Neuronal stem cell (in vitro differentiated cells): ENCODE results near the gene TCF7L2.

ENCODE experiments used
- DNase-seq: peaks from one replicate; pipeline ENCODE4 v3.0.0-alpha.2; 2013; ENCODE audit warnings: low spot score
- H2AFZ ChIP-seq: one replicate; pipeline ENCODE4 v1.6.1; 2013; ENCODE audit warnings: mild to moderate bottlenecking, low read length, inconsistent platforms
- H2AK5ac ChIP-seq: 2 replicates; pipeline ENCODE4 v1.6.1; 2013; ENCODE audit warnings: low read depth, mild to moderate bottlenecking, inconsistent platforms, low read length, moderate library complexity, mixed read lengths
- H2BK120ac ChIP-seq: 2 replicates; pipeline ENCODE4 v1.6.1; 2013; ENCODE audit warnings: low read depth, mild to moderate bottlenecking, inconsistent platforms, low read length, moderate library complexity, mixed read lengths
- H2BK12ac ChIP-seq: one replicate; pipeline ENCODE4 v1.6.1; 2013; ENCODE audit warnings: low read length, inconsistent platforms
- H2BK15ac ChIP-seq: 2 replicates; pipeline ENCODE4 v1.6.1; 2013; ENCODE audit warnings: mild to moderate bottlenecking, low read length, inconsistent platforms, mixed read lengths
- H2BK5ac ChIP-seq: one replicate; pipeline ENCODE4 v1.6.1; 2013; ENCODE audit warnings: inconsistent platforms, mild to moderate bottlenecking, low read length, moderate library complexity
- H3K14ac ChIP-seq: one replicate; pipeline ENCODE4 v1.6.1; 2013; ENCODE audit warnings: low read length, inconsistent platforms
- H3K18ac ChIP-seq: 2 replicates; pipeline ENCODE4 v1.6.1; 2013; ENCODE audit warnings: low read length, inconsistent platforms
- H3K23ac ChIP-seq: 2 replicates; pipeline ENCODE4 v1.6.1; 2013; ENCODE audit warnings: low read depth, mild to moderate bottlenecking, mixed read lengths, low read length, inconsistent platforms; ENCODE audit not compliant: poor library complexity
- H3K27ac ChIP-seq: replicated peaks from 3 replicates; pipeline ENCODE4 v1.5.1; 2013; ENCODE audit warnings: low read length, inconsistent platforms
- H3K27me3 ChIP-seq, 3 experiments: 2 replicates each; pipeline ENCODE4 v1.6.1; 2013; ENCODE audit warnings: low read length in 3 of 3, mild to moderate bottlenecking in 2 of 3, inconsistent platforms in 1 of 3, low read depth in 1 of 3, mixed read lengths in 1 of 3, moderate library complexity in 1 of 3; ENCODE audit not compliant: control insufficient read depth in 3 of 3, insufficient read depth in 3 of 3
- H3K36me3 ChIP-seq, 2 donors: replicated peaks in 1 of 2; 2 replicates each; pipeline ENCODE4 v1.6.1; 2013; ENCODE audit warnings: low read length in 2 of 2; ENCODE audit not compliant: control insufficient read depth in 2 of 2, insufficient read depth in 2 of 2
- H3K4ac ChIP-seq: 2 replicates; pipeline ENCODE4 v1.6.1; 2013; ENCODE audit warnings: inconsistent platforms, mild to moderate bottlenecking, low read length, moderate library complexity
- H3K4me1 ChIP-seq, 2 donors: 1 replicate in 1 of 2; 2 replicates in 1 of 2; pipeline ENCODE4 v1.6.1; 2013; ENCODE audit warnings: low read length in 2 of 2, low read depth in 1 of 2; ENCODE audit not compliant: control insufficient read depth in 2 of 2, insufficient read depth in 1 of 2
- H3K4me2 ChIP-seq: one replicate; pipeline ENCODE4 v1.6.1; 2013; ENCODE audit warnings: mild to moderate bottlenecking, low read length, inconsistent platforms; ENCODE audit not compliant: insufficient read depth, poor library complexity, severe bottlenecking
- H3K4me3 ChIP-seq, 2 donors: 2 replicates each; pipeline ENCODE4 v1.5.1; 2013; ENCODE audit warnings: low read length in 2 of 2, mild to moderate bottlenecking in 2 of 2, inconsistent platforms in 1 of 2, moderate library complexity in 1 of 2
- H3K79me1 ChIP-seq: one replicate; pipeline ENCODE4 v1.6.1; 2013; ENCODE audit warnings: low read depth, mild to moderate bottlenecking, inconsistent platforms, low read length, moderate library complexity
- H3K9ac ChIP-seq: one replicate; pipeline ENCODE4 v1.6.1; 2013; ENCODE audit warnings: mild to moderate bottlenecking, low read depth, low read length, inconsistent platforms; ENCODE audit not compliant: poor library complexity
- H3K9me3 ChIP-seq, 2 donors: replicated peaks in 1 of 2; 2 replicates each; pipeline versions ENCODE3 to v1.6.1; 2013; ENCODE audit warnings: low read length in 2 of 2, mild to moderate bottlenecking in 2 of 2, inconsistent platforms in 1 of 2, low read depth in 1 of 2, mixed read lengths in 1 of 2, moderate library complexity in 1 of 2; ENCODE audit not compliant: control insufficient read depth in 2 of 2, insufficient read depth in 1 of 2
- H4K8ac ChIP-seq: one replicate; pipeline ENCODE4 v1.6.1; 2013; ENCODE audit warnings: low read depth, mild to moderate bottlenecking, inconsistent platforms, low read length, moderate library complexity
- H4K91ac ChIP-seq: one replicate; pipeline ENCODE4 v1.6.1; 2013; ENCODE audit warnings: low read length, low read depth, mild to moderate bottlenecking, inconsistent platforms; ENCODE audit not compliant: poor library complexity
- WGBS, 2 donors: extraction: QIAGEN DNeasy Blood & Tissue Kit; methylation state at CpG; one replicate each; pipeline ENCODE4 v1.1.7; 2013; ENCODE audit warnings: missing lambda C conversion rate in 2 of 2, mixed read lengths in 1 of 2; ENCODE audit not compliant: insufficient read length in 2 of 2, insufficient replicate concordance in 1 of 2; ENCODE audit errors: extremely low coverage in 2 of 2; 5-methylcytosine and 5-hydroxymethylcytosine counted together

Gene TCF7L2

DNA sequence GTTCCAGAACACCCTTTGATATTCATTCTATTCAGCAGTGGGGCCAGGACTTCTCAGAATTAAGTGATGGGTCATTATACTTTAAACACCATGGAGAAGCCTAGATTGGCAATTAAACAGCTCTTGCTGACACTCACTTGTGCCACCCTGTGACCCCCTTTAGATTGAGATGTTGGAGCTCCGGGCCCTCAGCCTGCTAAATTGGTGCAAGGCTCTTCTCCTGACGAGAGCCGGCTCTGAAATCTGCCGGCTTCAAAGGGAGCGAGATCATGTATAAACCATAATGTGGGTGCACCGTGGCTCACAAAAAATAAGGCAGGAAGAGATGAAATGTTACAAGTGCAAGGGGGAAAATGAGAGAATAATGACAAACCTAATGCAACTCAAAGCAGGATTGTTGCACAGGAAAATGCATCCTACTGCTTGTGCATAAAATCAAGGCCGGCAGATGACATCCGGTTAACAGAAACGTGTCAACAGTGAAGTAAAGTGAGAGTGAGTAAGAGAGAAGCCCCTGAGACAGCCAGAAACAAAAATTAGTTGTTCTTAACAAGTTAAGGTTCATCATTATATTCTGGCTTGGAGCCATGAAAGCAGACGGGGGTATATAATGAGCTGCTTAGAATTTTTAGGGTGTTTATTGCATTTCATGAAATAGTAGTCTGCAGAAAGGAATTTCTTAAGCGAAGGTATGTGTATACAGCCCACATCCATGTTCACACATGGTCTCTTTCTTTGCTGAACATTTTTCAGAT is 198.2 kb downstream of the TCF7L2 start:
- Histone ChIP-seq H3K36me3 (peaks cover 46 to 100% of the 10 kb centered on the region in 2 donors), H3K4me2 (no peak overlapping the region), H3K4me3 (no peak overlapping the region), H3K9me3 (peaks cover 2 to 13% of the 10 kb centered on the region in 2 donors), H3K18ac (no peak overlapping the region), H3K9ac (no peak overlapping the region), H2AK5ac (no peak overlapping the region), H3K14ac (no peak overlapping the region), H2BK5ac (no peak overlapping the region), H2AFZ (no peak overlapping the region), H3K23ac (no peak overlapping the region), H2BK12ac (no peak overlapping the region), H2BK120ac (no peak overlapping the region), H3K79me1 (peaks cover 4% of the 10 kb centered on the region), H3K27ac (no peak overlapping the region), H3K27me3 (no peaks in the 10 kb centered on the region), H3K4ac (no peak overlapping the region), H4K91ac (no peak overlapping the region), H4K8ac (no peak overlapping the region), H2BK15ac (no peak overlapping the region), H3K4me1 (no peaks in the 10 kb centered on the region)
- WGBS, 2 donors, result no CpG with 5 or more reads among the region's 11 CpGs
- no peak for DNase-seq

DNA sequence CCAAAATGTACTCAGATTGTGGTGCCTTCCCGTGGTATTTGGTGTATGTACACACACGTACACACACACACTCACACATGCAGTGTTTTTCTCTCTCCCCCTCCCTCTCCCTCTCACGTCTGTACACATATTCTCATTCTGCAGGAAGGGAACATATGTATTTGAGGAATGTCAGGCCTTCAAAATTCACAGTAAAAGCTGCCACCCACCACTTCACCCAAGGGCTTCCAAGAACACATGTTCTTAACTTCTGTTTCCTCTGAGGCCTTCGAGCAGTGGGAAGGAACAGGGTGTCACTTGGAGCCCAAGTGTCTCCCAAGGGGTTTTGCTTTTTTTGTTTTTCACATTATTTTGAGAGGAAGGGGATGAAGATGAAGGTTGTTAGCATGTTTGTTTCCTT is 198.9 kb downstream of the TCF7L2 start:
- Histone ChIP-seq H3K14ac (no peak overlapping the region), H3K27me3 (no peaks in the 10 kb centered on the region), H2BK120ac (no peak overlapping the region), H2BK15ac (no peak overlapping the region), H3K36me3 (peaks cover 48 to 100% of the 10 kb centered on the region in 2 donors), H3K18ac (no peak overlapping the region), H2BK12ac (no peak overlapping the region), H4K91ac (no peak overlapping the region), H3K4me3 (no peak overlapping the region), H3K4me2 (no peak overlapping the region), H3K27ac (no peak overlapping the region), H2BK5ac (no peak overlapping the region), H3K9me3 (peaks cover 2 to 13% of the 10 kb centered on the region in 2 donors), H3K4ac (no peak overlapping the region), H3K79me1 (peaks cover 4% of the 10 kb centered on the region), H2AK5ac (no peak overlapping the region), H3K9ac (no peak overlapping the region), H4K8ac (no peak overlapping the region), H3K23ac (no peak overlapping the region), H2AFZ (no peak overlapping the region), H3K4me1 (no peaks in the 10 kb centered on the region)
- no CpG with 5 or more reads among the region's 4 CpGs for WGBS, 2 donors
- no peak for DNase-seq

DNA sequence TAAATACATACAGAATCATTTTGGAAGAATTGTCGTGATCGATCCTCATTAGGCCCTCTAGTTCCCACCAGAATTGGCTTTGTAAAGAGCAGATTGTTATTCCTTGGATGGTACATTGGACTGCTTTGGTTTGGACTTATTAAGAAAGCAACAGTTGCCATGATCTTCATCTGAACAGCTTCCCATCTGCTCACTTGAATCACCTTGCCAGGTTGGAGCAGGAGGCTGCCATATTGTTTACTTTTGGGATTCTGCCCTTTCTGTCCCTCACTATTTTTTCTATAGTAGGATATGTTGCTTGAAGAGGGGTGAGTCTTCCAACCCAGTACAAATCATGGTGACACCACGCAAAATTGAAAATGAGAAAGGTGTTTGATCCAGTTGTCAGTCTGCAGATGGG is 199.6 kb downstream of the TCF7L2 start:
- no peak overlapping the region for H2AFZ ChIP-seq
- H3K4me3 ChIP-seq, result no peak overlapping the region
- no peak for DNase-seq
- H3K9ac ChIP-seq, result no peak overlapping the region
- H3K27me3 ChIP-seq, result no peaks in the 10 kb centered on the region
- H3K18ac ChIP-seq, result no peak overlapping the region
- H3K4me2 ChIP-seq, result no peak overlapping the region
- WGBS, 2 donors, result no CpG with 5 or more reads among the region's 3 CpGs
- H3K9me3 ChIP-seq, result peaks cover 2 to 13% of the 10 kb centered on the region in 2 donors
- no peak overlapping the region for H4K91ac ChIP-seq
- H2BK120ac ChIP-seq, result no peak overlapping the region
- no peak overlapping the region for H3K14ac ChIP-seq
- H2BK12ac ChIP-seq, result no peak overlapping the region
- H2BK15ac ChIP-seq, result no peak overlapping the region
- no peak overlapping the region for H2BK5ac ChIP-seq
- H3K36me3 ChIP-seq, result peaks cover 52 to 100% of the 10 kb centered on the region in 2 donors
- no peak overlapping the region for H3K27ac ChIP-seq
- no peak overlapping the region for H3K23ac ChIP-seq
- H3K4ac ChIP-seq, result no peak overlapping the region
- H3K79me1 ChIP-seq, result peaks cover 5% of the 10 kb centered on the region
- H3K4me1 ChIP-seq, result no peaks in the 10 kb centered on the region
- no peak overlapping the region for H4K8ac ChIP-seq
- no peak overlapping the region for H2AK5ac ChIP-seq

DNA sequence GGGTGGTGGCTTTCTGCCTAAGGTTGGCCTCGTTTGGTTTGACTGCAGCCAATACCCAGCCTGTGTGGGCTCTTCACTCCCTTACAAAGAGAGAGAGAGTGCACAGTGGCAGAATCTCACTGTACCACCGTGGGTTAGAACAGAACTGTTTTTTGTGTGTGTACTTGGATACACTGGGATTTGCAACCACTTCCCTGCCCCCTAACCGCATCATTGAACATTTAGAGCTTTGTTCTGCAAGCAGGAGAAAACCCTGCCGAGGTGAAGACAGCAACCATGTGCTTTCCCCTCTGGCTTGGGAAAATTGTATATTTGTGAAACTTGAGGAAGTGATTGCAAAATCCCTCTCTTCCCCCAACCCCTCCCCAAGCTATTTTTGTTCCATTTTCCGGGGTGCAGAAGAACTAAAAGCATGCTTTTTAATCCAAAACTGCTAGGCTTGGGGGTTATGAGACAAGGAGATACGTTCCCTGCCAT is 201.2 kb downstream of the TCF7L2 start:
- no CpG with 5 or more reads among the region's 6 CpGs for WGBS, 2 donors

More for the DNA sequence above, 201.2 kb downstream of the TCF7L2 start:
- H4K8ac ChIP-seq, result no peak overlapping the region
- no peak for DNase-seq
- peaks cover 2 to 13% of the 10 kb centered on the region in 2 donors for H3K9me3 ChIP-seq
- no peak overlapping the region for H4K91ac ChIP-seq
- H3K4me3 ChIP-seq, result no peak overlapping the region
- H2BK5ac ChIP-seq, result no peak overlapping the region
- no peaks in the 10 kb centered on the region for H3K27me3 ChIP-seq
- H2AK5ac ChIP-seq, result no peak overlapping the region
- no peak overlapping the region for H3K27ac ChIP-seq
- peaks cover 53 to 98% of the 10 kb centered on the region in 2 donors for H3K36me3 ChIP-seq
- no peak overlapping the region for H3K9ac ChIP-seq
- H3K4me1 ChIP-seq, result no peaks in the 10 kb centered on the region
- no peak overlapping the region for H3K4me2 ChIP-seq
- no peak overlapping the region for H2BK120ac ChIP-seq
- H3K18ac ChIP-seq, result no peak overlapping the region
- H2AFZ ChIP-seq, result no peak overlapping the region
- H3K79me1 ChIP-seq, result peaks cover 5% of the 10 kb centered on the region
- no peak overlapping the region for H2BK12ac ChIP-seq
- H2BK15ac ChIP-seq, result no peak overlapping the region
- no peak overlapping the region for H3K23ac ChIP-seq
- H3K4ac ChIP-seq, result no peak overlapping the region
- no peak overlapping the region for H3K14ac ChIP-seq
